H9 (cell line): ENCODE results near the gene ELAVL4. TPM values are rescaled to one million over a fixed set of nuclear protein-coding genes. Genes with fewer than 3 reads are reported as not detected.

Experiments
- DNase-seq: peaks from one replicate; pipeline ENCODE4 v3.0.0-alpha.2; 2017
- H2AFZ ChIP-seq: one replicate; pipeline ENCODE4 v1.6.1; 2013; ENCODE audit warnings: mild to moderate bottlenecking, low read length, control low read depth, moderate library complexity
- H2AK5ac ChIP-seq: 2 replicates; pipeline ENCODE4 v1.6.1; 2013; ENCODE audit warnings: low read length, control low read depth, mixed read lengths; ENCODE audit not compliant: insufficient read length
- H2BK120ac ChIP-seq: one replicate; pipeline ENCODE4 v1.6.1; 2013; ENCODE audit warnings: low read depth, mild to moderate bottlenecking, low read length, control low read depth, inconsistent platforms; ENCODE audit not compliant: poor library complexity, severe bottlenecking
- H2BK12ac ChIP-seq: 2 replicates; pipeline ENCODE4 v1.6.1; 2013; ENCODE audit warnings: low read length, control low read depth, mixed read lengths, low read depth; ENCODE audit not compliant: insufficient read length
- H2BK15ac ChIP-seq: 2 replicates; pipeline ENCODE4 v1.6.1; 2013; ENCODE audit warnings: low read depth, low read length, control low read depth
- H2BK20ac ChIP-seq: one replicate; pipeline ENCODE4 v1.6.1; 2013; ENCODE audit warnings: low read depth, mild to moderate bottlenecking, low read length, control low read depth, inconsistent platforms; ENCODE audit not compliant: poor library complexity, severe bottlenecking
- H2BK5ac ChIP-seq: 2 replicates; pipeline ENCODE4 v1.6.1; 2013; ENCODE audit warnings: low read length, control low read depth, mixed read lengths; ENCODE audit not compliant: insufficient read length
- H3K14ac ChIP-seq: 2 replicates; pipeline ENCODE4 v1.6.1; 2013; ENCODE audit warnings: low read length, control low read depth; ENCODE audit not compliant: insufficient read depth
- H3K18ac ChIP-seq: 2 replicates; pipeline ENCODE4 v1.6.1; 2013; ENCODE audit warnings: low read depth, mild to moderate bottlenecking, mixed read lengths, low read length, control low read depth; ENCODE audit not compliant: insufficient read length
- H3K23ac ChIP-seq: 2 replicates; pipeline ENCODE4 v1.6.1; 2013; ENCODE audit warnings: low read length, control low read depth, mixed read lengths, low read depth; ENCODE audit not compliant: insufficient read length
- H3K23me2 ChIP-seq: 2 replicates; pipeline ENCODE4 v1.6.1; 2013; ENCODE audit warnings: low read depth, mild to moderate bottlenecking, mixed read lengths, low read length, control low read depth; ENCODE audit not compliant: insufficient read length, poor library complexity, severe bottlenecking
- H3K27ac ChIP-seq: 2 replicates; pipeline ENCODE4 v1.5.1; 2013; ENCODE audit warnings: low read length, control low read depth, mixed read lengths, low read depth; ENCODE audit not compliant: insufficient read length
- H3K27me3 ChIP-seq: 2 replicates; pipeline ENCODE4 v1.6.1; 2013; ENCODE audit warnings: low read length, control low read depth, inconsistent platforms; ENCODE audit not compliant: insufficient read depth
- H3K4ac ChIP-seq: 2 replicates; pipeline ENCODE4 v1.6.1; 2013; ENCODE audit warnings: low read depth, mild to moderate bottlenecking, control low read depth, inconsistent platforms, low read length, moderate library complexity
- H3K4me1 ChIP-seq: 2 replicates; pipeline ENCODE4 v1.6.1; 2013; ENCODE audit warnings: low read length, control low read depth, inconsistent platforms; ENCODE audit not compliant: insufficient read depth
- H3K4me2 ChIP-seq: 2 replicates; pipeline ENCODE4 v1.6.1; 2013; ENCODE audit warnings: low read length, control low read depth, mixed read lengths; ENCODE audit not compliant: insufficient read length, insufficient read depth
- H3K56ac ChIP-seq: 2 replicates; pipeline ENCODE4 v1.6.1; 2013; ENCODE audit warnings: low read depth, mild to moderate bottlenecking, mixed read lengths, low read length, control low read depth; ENCODE audit not compliant: insufficient read length
- H3K79me1 ChIP-seq: 2 replicates; pipeline ENCODE4 v1.6.1; 2013; ENCODE audit warnings: low read depth, mild to moderate bottlenecking, moderate library complexity, low read length, control low read depth, inconsistent platforms; ENCODE audit not compliant: insufficient read depth, poor library complexity, severe bottlenecking
- H3K79me2 ChIP-seq: 2 replicates; pipeline ENCODE4 v1.6.1; 2013; ENCODE audit warnings: low read length, control low read depth, inconsistent platforms; ENCODE audit not compliant: insufficient read depth
- H3K9ac ChIP-seq: 2 replicates; pipeline ENCODE4 v1.6.1; 2013; ENCODE audit warnings: low read length, control low read depth, mixed read lengths; ENCODE audit not compliant: insufficient read length; ENCODE audit errors: extremely low read depth
- H3K9me3 ChIP-seq: one replicate; pipeline ENCODE4 v1.6.1; 2013; ENCODE audit warnings: low read depth, low read length, inconsistent platforms; ENCODE audit not compliant: control insufficient read depth
- H3T11ph ChIP-seq: one replicate; pipeline ENCODE4 v1.6.1; 2013; ENCODE audit warnings: mild to moderate bottlenecking, low read length, control low read depth, inconsistent platforms
- H4K20me1 ChIP-seq: one replicate; pipeline ENCODE4 v1.6.1; 2013; ENCODE audit not compliant: control insufficient read depth, insufficient read length, insufficient read depth
- H4K5ac ChIP-seq: 2 replicates; pipeline ENCODE4 v1.6.1; 2013; ENCODE audit warnings: low read depth, mild to moderate bottlenecking, mixed read lengths, low read length, control low read depth; ENCODE audit not compliant: insufficient read length
- H4K8ac ChIP-seq: replicated peaks from 2 replicates; pipeline ENCODE4 v1.6.1; 2013; ENCODE audit warnings: low read length, control low read depth, mixed read lengths, low read depth; ENCODE audit not compliant: insufficient read length
- H4K91ac ChIP-seq: 2 replicates; pipeline ENCODE4 v1.6.1; 2013; ENCODE audit warnings: low read depth, mild to moderate bottlenecking, moderate library complexity, mixed read lengths, low read length, control low read depth; ENCODE audit not compliant: insufficient read length
- H3K27ac Mint-ChIP-seq, 3 experiments: 2 replicates in 2 of 3; 3 replicates in 1 of 3; pipeline ENCODE4 v1.8.0; 2020 to 2021; ENCODE audit warnings: mixed read lengths in 3 of 3, mild to moderate bottlenecking in 1 of 3, moderate library complexity in 1 of 3
- H3K27me3 Mint-ChIP-seq: 2 replicates; pipeline ENCODE4 v1.8.0; 2021; ENCODE audit warnings: low read depth, mild to moderate bottlenecking, moderate library complexity, mixed read lengths
- H3K36me3 Mint-ChIP-seq, 3 experiments: 2 replicates in 2 of 3; 3 replicates in 1 of 3; pipeline ENCODE4 v1.8.0; 2020 to 2021; ENCODE audit warnings: low read depth in 3 of 3, mixed read lengths in 3 of 3; ENCODE audit not compliant: insufficient read depth in 1 of 3
- H3K4me1 Mint-ChIP-seq, 2 experiments: 2 replicates each; pipeline ENCODE4 v1.8.0; 2020; ENCODE audit warnings: mixed read lengths in 2 of 2
- H3K4me3 Mint-ChIP-seq, 2 experiments: 2 replicates in 1 of 2; 3 replicates in 1 of 2; pipeline ENCODE4 v1.8.0; 2020 to 2021; ENCODE audit warnings: mild to moderate bottlenecking in 2 of 2, mixed read lengths in 2 of 2, moderate library complexity in 1 of 2
- H3K9me3 Mint-ChIP-seq, 2 experiments: 2 replicates in 1 of 2; 3 replicates in 1 of 2; pipeline ENCODE4 v1.8.0; 2020; ENCODE audit warnings: mild to moderate bottlenecking in 2 of 2, mixed read lengths in 2 of 2, moderate library complexity in 1 of 2
- WGBS: extraction: QIAGEN DNeasy Blood & Tissue Kit; methylation state at CpG from one replicate; pipeline ENCODE4 v1.1.7; 2013; ENCODE audit warnings: missing lambda C conversion rate, low lambda C conversion rate, mixed read lengths; ENCODE audit not compliant: insufficient read length; ENCODE audit errors: extremely low coverage; 5-methylcytosine and 5-hydroxymethylcytosine counted together
- total RNA-seq: library from RNA; stranded (reverse); gene quantifications from 2 replicates; pipeline ENCODE4 v1.2.1, GENCODE V29; 2021
- TF ChIP-seq, protein P1 (sequence below): fragments of 200-600 bp; sonication (generic); conservative IDR thresholded peaks from 3 replicates; pipeline ENCODE4 v1.8.0; 2021; ENCODE audit warnings: antibody characterized with exemption, mild to moderate bottlenecking

ELAVL4 gene
- total RNA-seq, 1 experiment from 2014 or later: not detected

- no peak for DNase-seq
- H3K18ac ChIP-seq: no peak overlapping the region
- Mint-ChIP-seq H3K9me3 (peaks cover 0 to 81% of the 10 kb centered on the region in 2 experiments; a peak in 2 of 5 replicates), H3K4me1 (peaks cover 0 to 5% of the 10 kb centered on the region in 2 experiments; a peak in 1 of 4 replicates), H3K36me3 (peaks cover 0 to 26% (median 0%) of the 10 kb centered on the region in 3 experiments; a peak in 2 of 7 replicates), H3K27me3 (no peaks in the 10 kb centered on the region; the same call in 1 of the 2 replicates), H3K4me3 (no peak overlapping the region), H3K27ac (no peak overlapping the region)
- H3K9me3 ChIP-seq: no peaks in the 10 kb centered on the region
- no peak overlapping the region for H2BK20ac ChIP-seq
- no peaks in the 10 kb centered on the region for H3K79me1 ChIP-seq
- no peaks in the 10 kb centered on the region for H3K79me2 ChIP-seq
- no peak overlapping the region for H2AK5ac ChIP-seq
- H3K56ac ChIP-seq: no peak overlapping the region
- WGBS: no CpG with 5 or more reads among the region's 7 CpGs
- no peak overlapping the region for H2BK120ac ChIP-seq
- no peak overlapping the region for H3K27ac ChIP-seq
- H3K14ac ChIP-seq: no peak overlapping the region
- no peak overlapping the region for H3K4ac ChIP-seq
- no peaks in the 10 kb centered on the region for H3K27me3 ChIP-seq
- no peak overlapping the region for H4K5ac ChIP-seq
- TF ChIP-seq, protein P1, sequence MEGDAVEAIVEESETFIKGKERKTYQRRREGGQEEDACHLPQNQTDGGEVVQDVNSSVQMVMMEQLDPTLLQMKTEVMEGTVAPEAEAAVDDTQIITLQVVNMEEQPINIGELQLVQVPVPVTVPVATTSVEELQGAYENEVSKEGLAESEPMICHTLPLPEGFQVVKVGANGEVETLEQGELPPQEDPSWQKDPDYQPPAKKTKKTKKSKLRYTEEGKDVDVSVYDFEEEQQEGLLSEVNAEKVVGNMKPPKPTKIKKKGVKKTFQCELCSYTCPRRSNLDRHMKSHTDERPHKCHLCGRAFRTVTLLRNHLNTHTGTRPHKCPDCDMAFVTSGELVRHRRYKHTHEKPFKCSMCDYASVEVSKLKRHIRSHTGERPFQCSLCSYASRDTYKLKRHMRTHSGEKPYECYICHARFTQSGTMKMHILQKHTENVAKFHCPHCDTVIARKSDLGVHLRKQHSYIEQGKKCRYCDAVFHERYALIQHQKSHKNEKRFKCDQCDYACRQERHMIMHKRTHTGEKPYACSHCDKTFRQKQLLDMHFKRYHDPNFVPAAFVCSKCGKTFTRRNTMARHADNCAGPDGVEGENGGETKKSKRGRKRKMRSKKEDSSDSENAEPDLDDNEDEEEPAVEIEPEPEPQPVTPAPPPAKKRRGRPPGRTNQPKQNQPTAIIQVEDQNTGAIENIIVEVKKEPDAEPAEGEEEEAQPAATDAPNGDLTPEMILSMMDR: no peak
- H3K4me2 ChIP-seq: no peak overlapping the region
- H4K8ac ChIP-seq: no peak overlapping the region
- no peaks in the 10 kb centered on the region for H3K23me2 ChIP-seq
- H3K4me1 ChIP-seq: peaks cover 3% of the 10 kb centered on the region; the same call in 1 of the 2 replicates
- H2BK12ac ChIP-seq: no peak overlapping the region
- no peaks in the 10 kb centered on the region for H4K20me1 ChIP-seq
- H3T11ph ChIP-seq: no peak overlapping the region
- H2AFZ ChIP-seq: no peak overlapping the region
- no peak overlapping the region for H3K9ac ChIP-seq
- no peak overlapping the region for H3K23ac ChIP-seq
- H4K91ac ChIP-seq: no peak overlapping the region
- no peak overlapping the region for H2BK5ac ChIP-seq
- no peak overlapping the region for H2BK15ac ChIP-seq
Observed at GRCh38 chr1:50110656-50111055, 1.9 kb downstream of the ELAVL4 start.
